HepG2 (cell line): ENCODE results near the gene MTHFSD. TPM values are rescaled to one million over a fixed set of nuclear protein-coding genes. Genes with fewer than 3 reads are reported as not detected.

Experiments
- ATAC-seq: fragments of 200-7000 bp; cut with Tn5 transposase; 3 replicates; pipeline ENCODE4 v1.9.1; 2020; ENCODE audit warnings: mild to moderate bottlenecking, moderate library complexity
- BruUV-seq: library from RNA; stranded (reverse); fragments of 400-500 nt; replicated peaks from 2 replicates; lab custom pipeline; 2021; lab: Mats Ljungman, UMichigan
- CTCF ChIA-PET: fragments of 300-600 bp; formaldehyde crosslinking; extraction: SDS; loops from one replicate; lab custom pipeline; 2021; ENCODE audit warnings: low total read pairs, inconsistent platforms, low intra/inter-chr PET ratio; lab: Yijun Ruan, JAX
- POLR2A ChIA-PET: fragments of 350-600 bp; sonication (Branson Sonifier 250); formaldehyde crosslinking; loops from one replicate; lab custom pipeline; 2020; ENCODE audit warnings: antibody characterized with exemption, inconsistent platforms; lab: Yijun Ruan, JAX
- DNase-seq: peaks from one replicate; pipeline ENCODE4 v3.0.0-alpha.2; 2015; ENCODE audit warnings: low spot score
- FAIRE-seq: peaks from 3 replicates; lab custom pipeline; 2011; peaks lifted over from hg19 to GRCh38; lab: Jason Lieb, UNC
- H2AFZ ChIP-seq: one replicate; pipeline ENCODE4 v1.6.1; 2011; ENCODE audit warnings: low read length, inconsistent platforms
- H3K27ac ChIP-seq: fragments of 300-600 bp; 3 replicates; pipeline ENCODE4 v1.8.0; 2011; ENCODE audit warnings: mixed run types, mild to moderate bottlenecking, mixed read lengths, low read length, inconsistent platforms; ENCODE audit not compliant: insufficient read depth; ENCODE audit errors: extremely low read length
- H3K27me3 ChIP-seq, 2 experiments: fragments of 200-600 bp in 1 of 2; 2 replicates in 1 of 2; 3 replicates in 1 of 2; pipeline versions ENCODE4 v1.6.0 to v1.8.0; 2011; ENCODE audit warnings: low read length in 2 of 2, mild to moderate bottlenecking in 2 of 2, moderate library complexity in 2 of 2, inconsistent platforms in 1 of 2; ENCODE audit not compliant: insufficient read depth in 2 of 2, control insufficient read depth in 1 of 2
- H3K36me3 ChIP-seq, 2 experiments: fragments of 200-600 bp in 1 of 2; replicated peaks in 1 of 2; 2 replicates in 1 of 2; 3 replicates in 1 of 2; pipeline versions ENCODE4 v1.5.1 to v1.8.0; 2011; ENCODE audit warnings: low read length in 2 of 2, inconsistent platforms in 1 of 2; ENCODE audit not compliant: insufficient read depth in 2 of 2, control insufficient read depth in 1 of 2
- H3K4me1 ChIP-seq: 2 replicates; pipeline ENCODE4 v1.5.1; 2012; ENCODE audit warnings: low read length, inconsistent platforms; ENCODE audit not compliant: insufficient read depth
- H3K4me2 ChIP-seq: 2 replicates; pipeline ENCODE4 v1.6.0; 2011; ENCODE audit warnings: low read depth, low read length, inconsistent platforms
- H3K4me3 ChIP-seq, 3 experiments: fragments of 200-600 bp in 1 of 3; sonication (generic), shearing (Covaris generic) in 1 of 3; replicated peaks in 1 of 3; 2 replicates each; pipeline ENCODE4 v1.5.1; 2011 to 2016; ENCODE audit warnings: low read length in 3 of 3, inconsistent platforms in 2 of 3, low read depth in 2 of 3, mild to moderate bottlenecking in 2 of 3, control low read depth in 1 of 3, mixed read lengths in 1 of 3; ENCODE audit not compliant: insufficient read depth in 1 of 3
- H3K79me2 ChIP-seq: one replicate; pipeline ENCODE4 v1.6.1; 2011; ENCODE audit warnings: low read length, inconsistent platforms; ENCODE audit not compliant: insufficient read depth
- H3K9ac ChIP-seq: 2 replicates; pipeline ENCODE4 v1.6.0; 2011; ENCODE audit warnings: mild to moderate bottlenecking, low read depth, low read length, inconsistent platforms; ENCODE audit not compliant: insufficient read depth
- H3K9me3 ChIP-seq: 2 replicates; pipeline ENCODE4 v1.5.1; 2012; ENCODE audit warnings: mild to moderate bottlenecking, low read length
- H4K20me1 ChIP-seq: 2 replicates; pipeline ENCODE4 v1.6.0; 2011; ENCODE audit warnings: inconsistent platforms, mild to moderate bottlenecking, low read length, moderate library complexity; ENCODE audit not compliant: insufficient read depth
- GATA4 ChIP-seq: sonication (generic); IDR thresholded peaks from 2 replicates; pipeline ENCODE4 v1.6.1; 2016; ENCODE audit warnings: antibody characterized with exemption, low read depth, borderline replicate concordance
- HOXA3 ChIP-seq: sonication (generic); formaldehyde crosslinking; IDR thresholded peaks from 2 replicates; pipeline ENCODE4 v1.5.0; 2020; ENCODE audit warnings: missing genetic modification reagents
- IKZF4 ChIP-seq: sonication (generic); formaldehyde crosslinking; IDR thresholded peaks from 2 replicates; pipeline ENCODE4 v1.5.1; 2020; ENCODE audit warnings: borderline replicate concordance, mild to moderate bottlenecking, low read depth, missing genetic modification reagents; ENCODE audit errors: not compliant biosample characterization
- MLLT10 ChIP-seq: sonication (generic); formaldehyde crosslinking; IDR thresholded peaks from 2 replicates; pipeline ENCODE4 v1.4.0; 2020; ENCODE audit warnings: missing genetic modification reagents
- NFYC ChIP-seq: IDR thresholded peaks from 2 replicates; pipeline ENCODE4 v1.6.1; 2016; ENCODE audit warnings: missing genetic modification reagents, missing compliant biosample characterization
- TBP ChIP-seq: sonication (generic); formaldehyde crosslinking; IDR thresholded peaks from 2 replicates; pipeline ENCODE4 v1.5.0; 2020; ENCODE audit warnings: missing genetic modification reagents
- THAP11 ChIP-seq: IDR thresholded peaks from 2 replicates; pipeline ENCODE4 v1.6.1; 2016; ENCODE audit warnings: missing biosample characterization, missing genetic modification reagents
- ZBTB7A ChIP-seq: sonication (generic); formaldehyde crosslinking; IDR thresholded peaks from 2 replicates; pipeline ENCODE4 v1.8.0; 2022; ENCODE audit warnings: mild to moderate bottlenecking, missing genetic modification reagents
- ZFP1 ChIP-seq: IDR thresholded peaks from 2 replicates; pipeline ENCODE4 v1.6.1; 2016
- ZNF567 ChIP-seq: sonication (generic); formaldehyde crosslinking; IDR thresholded peaks from 2 replicates; pipeline ENCODE4 v1.8.1; 2023; ENCODE audit warnings: mild to moderate bottlenecking, missing genetic modification reagents, borderline replicate concordance
- WGBS: methylation state at CpG from one replicate; pipeline ENCODE4 v1.1.6; 2017; ENCODE audit warnings: low lambda C conversion rate; 5-methylcytosine and 5-hydroxymethylcytosine counted together
- in situ Hi-C: cut with HindIII; loops from 2 replicates; pipeline ENCODE4 v1.10.0; 2017; ENCODE audit warnings: low pct_unique_long_range_greater_than_20kb; ENCODE audit not compliant: extremely low pct_ligation_motif_present
- intact Hi-C: fragments of 100-400 bp; cut with micrococcal nuclease; formaldehyde crosslinking; loops from one replicate; pipeline ENCODE4 v1.10.0; 2022; ENCODE audit not compliant: unreplicated experiment
- polyA plus RNA-seq, 8 experiments: library from polyadenylated mRNA; depleted of rRNA in 3 of 8; stranded (reverse) in 7 of 8; unstranded in 1 of 8; fragments of >200 nt; fragmentation: Illumina TruSeq in 4 of 8; extraction: Trizol in 4 of 8; gene quantifications; 2 replicates each; pipeline versions ENCODE4 v1.2.1 to v1.2.3, GENCODE V29; 2011 to 2016; ENCODE audit warnings: low read depth in 4 of 8, missing spikeins in 1 of 8, mixed read lengths in 1 of 8; ENCODE audit not compliant: insufficient read depth in 1 of 8
- total RNA-seq, 5 experiments: library from RNA; depleted of rRNA; stranded (reverse); fragments of >200 nt; fragmentation: Illumina TruSeq; extraction: Trizol; gene quantifications; 2 replicates each; pipeline ENCODE4 v1.2.3, GENCODE V29; 2016; ENCODE audit warnings: low read depth in 1 of 5
- TF ChIP-seq, protein P1 (sequence below): sonication (generic); formaldehyde crosslinking; IDR thresholded peaks from 2 replicates; pipeline ENCODE4 v1.4.0; 2020; ENCODE audit warnings: low read depth, missing genetic modification reagents

Gene MTHFSD
- total and polyA plus RNA-seq, 2 of the 13 experiments (the other 11 are each of a cell fraction or from before 2014, with no cell fraction given), result 14.2 to 16.3 TPM

DNA sequence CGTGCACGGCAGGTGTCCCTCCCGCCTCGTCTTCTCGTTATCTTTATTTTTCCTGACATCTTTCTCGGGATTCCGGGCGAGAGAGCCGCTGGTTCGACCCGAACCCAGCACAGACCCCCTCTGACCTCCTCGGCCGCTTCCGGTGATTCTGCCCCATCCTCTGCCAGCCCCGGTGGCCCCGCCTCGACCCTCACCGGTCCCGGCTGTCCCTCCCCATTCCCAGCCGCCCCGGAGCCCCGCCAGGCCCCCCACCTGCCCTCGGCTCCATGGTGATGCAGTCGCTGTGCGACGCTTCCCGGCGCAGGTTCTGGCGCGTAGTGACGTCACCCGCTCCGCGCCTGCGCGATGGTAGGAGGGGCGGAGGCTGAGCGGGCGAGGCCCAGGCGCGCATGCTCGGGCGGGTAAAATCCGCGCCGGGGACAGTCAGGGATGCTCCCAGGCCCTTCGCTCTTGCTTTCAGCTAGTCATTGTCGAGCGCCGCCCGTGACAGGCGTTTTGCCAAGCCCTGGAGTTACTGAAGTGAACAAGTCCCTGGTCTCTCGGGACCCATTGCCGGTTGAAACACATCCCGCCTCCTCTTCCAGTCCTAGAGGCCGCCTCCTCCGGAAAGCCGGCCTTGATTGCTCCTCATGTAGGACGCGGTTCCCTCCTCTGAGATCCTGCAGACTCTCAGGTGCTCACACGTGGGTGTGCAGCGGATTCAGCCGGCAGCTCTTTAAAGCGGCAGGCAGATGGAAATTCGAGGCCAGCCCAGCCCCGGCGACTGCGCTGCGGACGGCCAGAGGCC, at the start of gene MTHFSD (continued):
- TF ChIP-seq, protein P1, sequence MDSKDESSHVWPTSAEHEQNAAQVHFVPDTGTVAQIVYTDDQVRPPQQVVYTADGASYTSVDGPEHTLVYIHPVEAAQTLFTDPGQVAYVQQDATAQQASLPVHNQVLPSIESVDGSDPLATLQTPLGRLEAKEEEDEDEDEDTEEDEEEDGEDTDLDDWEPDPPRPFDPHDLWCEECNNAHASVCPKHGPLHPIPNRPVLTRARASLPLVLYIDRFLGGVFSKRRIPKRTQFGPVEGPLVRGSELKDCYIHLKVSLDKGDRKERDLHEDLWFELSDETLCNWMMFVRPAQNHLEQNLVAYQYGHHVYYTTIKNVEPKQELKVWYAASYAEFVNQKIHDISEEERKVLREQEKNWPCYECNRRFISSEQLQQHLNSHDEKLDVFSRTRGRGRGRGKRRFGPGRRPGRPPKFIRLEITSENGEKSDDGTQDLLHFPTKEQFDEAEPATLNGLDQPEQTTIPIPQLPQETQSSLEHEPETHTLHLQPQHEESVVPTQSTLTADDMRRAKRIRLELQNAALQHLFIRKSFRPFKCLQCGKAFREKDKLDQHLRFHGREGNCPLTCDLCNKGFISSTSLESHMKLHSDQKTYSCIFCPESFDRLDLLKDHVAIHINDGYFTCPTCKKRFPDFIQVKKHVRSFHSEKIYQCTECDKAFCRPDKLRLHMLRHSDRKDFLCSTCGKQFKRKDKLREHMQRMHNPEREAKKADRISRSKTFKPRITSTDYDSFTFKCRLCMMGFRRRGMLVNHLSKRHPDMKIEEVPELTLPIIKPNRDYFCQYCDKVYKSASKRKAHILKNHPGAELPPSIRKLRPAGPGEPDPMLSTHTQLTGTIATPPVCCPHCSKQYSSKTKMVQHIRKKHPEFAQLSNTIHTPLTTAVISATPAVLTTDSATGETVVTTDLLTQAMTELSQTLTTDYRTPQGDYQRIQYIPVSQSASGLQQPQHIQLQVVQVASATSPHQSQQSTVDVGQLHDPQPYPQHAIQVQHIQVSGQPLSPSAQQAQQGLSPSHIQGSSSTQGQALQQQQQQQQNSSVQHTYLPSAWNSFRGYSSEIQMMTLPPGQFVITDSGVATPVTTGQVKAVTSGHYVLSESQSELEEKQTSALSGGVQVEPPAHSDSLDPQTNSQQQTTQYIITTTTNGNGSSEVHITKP, result no peak; the same call in 1 of the 2 replicates
- no peak for TF ChIP-seq TBP
- no peak for TF ChIP-seq ZBTB7A (CRISPR knock-in tag)
- peak; percentile 94 for TF ChIP-seq THAP11 (CRISPR knock-in tag)
- TF ChIP-seq GATA4, result peak; percentile 59; the same call in 1 of the 2 replicates
- TF ChIP-seq, all 625 proteins: peak for 307

DNA sequence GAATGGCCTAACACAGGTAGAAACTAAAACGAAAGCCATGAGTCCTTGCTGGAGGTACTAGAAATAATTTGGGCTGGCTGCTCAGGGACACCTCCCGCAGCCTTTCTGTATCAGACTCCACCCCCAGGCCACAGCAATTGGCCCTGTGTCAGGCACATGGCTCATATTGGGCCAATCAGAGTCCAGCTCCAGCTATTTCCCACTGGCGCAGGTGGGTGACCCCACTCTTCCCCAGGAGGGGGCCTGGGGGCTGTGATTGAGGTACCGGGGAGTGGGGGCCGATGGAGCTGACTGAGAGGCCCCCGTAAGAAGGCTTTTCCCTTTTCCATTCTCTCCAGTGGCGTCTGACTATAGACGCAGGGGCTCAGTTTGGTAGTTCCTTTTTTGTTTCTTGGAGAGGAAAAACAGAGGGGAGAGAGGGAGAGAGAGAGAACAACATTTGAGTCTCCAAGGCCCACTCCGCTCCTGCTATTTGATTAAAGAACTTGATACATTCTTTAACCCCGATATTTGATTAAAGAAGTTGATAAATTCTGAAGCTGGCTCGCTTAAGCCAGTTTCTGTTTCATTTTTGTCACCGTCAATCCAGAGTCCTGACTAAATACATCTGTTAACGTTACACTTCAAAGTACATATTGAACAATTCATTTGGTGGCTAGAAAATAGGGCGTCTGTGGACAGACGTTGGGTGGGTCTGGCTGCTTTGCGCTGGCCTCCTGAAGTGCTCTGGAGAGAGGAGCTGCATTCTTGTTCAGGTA, 49.6 kb upstream of the MTHFSD start:
- Histone ChIP-seq H3K4me1 (no peaks in the 10 kb centered on the region), H3K79me2 (no peaks in the 10 kb centered on the region), H3K27ac (no peak overlapping the region), H4K20me1 (no peaks in the 10 kb centered on the region), H3K9me3 (no peaks in the 10 kb centered on the region), H3K9ac (no peak overlapping the region), H3K4me3 (no peak overlapping the region), H2AFZ (no peak overlapping the region), H3K27me3 (peaks cover 0 to 17% of the 10 kb centered on the region in 2 experiments; a peak in 1 of 5 replicates), H3K36me3 (no peaks in the 10 kb centered on the region), H3K4me2 (peak overlapping the region; percentile 41)
- ATAC-seq (peak; percentile 33; the same call in 2 of the 3 replicates), DNase-seq (no peak), FAIRE-seq (no peak)
- WGBS, result 14% methylated on average over 16 of the region's 16 CpGs
- TF ChIP-seq HOXA3 (CRISPR knock-in tag) (no peak), ZFP1 (CRISPR knock-in tag) (no peak), NFYC (CRISPR knock-in tag) (0 out of 2 replicates have a peak, but pooled peaks have one; percentile 15), ZNF567 (CRISPR knock-in tag) (no peak), MLLT10 (CRISPR knock-in tag) (no peak), IKZF4 (CRISPR knock-in tag) (no peak)
- POLR2A ChIA-PET, result no interaction called here
- in situ Hi-C loops, result no loop called here
- intact Hi-C loops, result loop anchor here (5.0 kb wide), 1 partner anchor 462 kb away; no protein-coding TSS in a partner anchor
- no TSS peak for BruUV-seq
- CTCF ChIA-PET, result no interaction called here
